HG03354 (cell line): Measurements from ENCODE around the gene CTDSP1.

Experiments used
- ATAC-seq: cut with Tn5 transposase; IDR thresholded peaks from one replicate; pipeline ENCODE4 v1.9.1; 2021; ENCODE audit warnings: mild to moderate bottlenecking; ENCODE audit not compliant: unreplicated experiment, poor library complexity, severe bottlenecking

CTDSP1 gene

GRCh38 chr2:218381916-218382366, 17.7 kb upstream of the CTDSP1 start, which contains the start of gene SLC11A1:
SLC11A1 (plus strand) TSS chr2:218382273; CDS start chr2:218382369, 96 bp downstream.
- ATAC-seq: no peak

- ATAC-seq: no peak
These were observed 16.9 kb upstream of the CTDSP1 start for GRCh38 chr2:218382785-218383184.

- ATAC-seq: no peak
These were observed 15.7 kb upstream of the CTDSP1 start for GRCh38 chr2:218383892-218384519.

- ATAC-seq: no peak
These were observed 14.7 kb upstream of the CTDSP1 start for GRCh38 chr2:218384975-218385374.

- ATAC-seq: no peak
These were observed 12.9 kb upstream of the CTDSP1 start for GRCh38 chr2:218386505-218387368.

GRCh38 chr2:218387369-218388194, 12.1 kb upstream of the CTDSP1 start:
- no peak for ATAC-seq

GRCh38 chr2:218389333-218390150, 10.1 kb upstream of the CTDSP1 start:
- no peak for ATAC-seq

GRCh38 chr2:218391202-218391601, 8.5 kb upstream of the CTDSP1 start:
- no peak for ATAC-seq

- no peak for ATAC-seq
These were observed 7.2 kb upstream of the CTDSP1 start for GRCh38 chr2:218392459-218392858.

- no peak for ATAC-seq
These were observed 6.7 kb upstream of the CTDSP1 start for GRCh38 chr2:218392891-218393462.

GRCh38 chr2:218393750-218394290, 5.8 kb upstream of the CTDSP1 start:
- ATAC-seq: no peak

- no peak for ATAC-seq
These were observed 5.2 kb upstream of the CTDSP1 start for GRCh38 chr2:218394298-218395089.

- no peak for ATAC-seq
These were observed 4.6 kb upstream of the CTDSP1 start for GRCh38 chr2:218395090-218395444.

- no peak for ATAC-seq
These were observed 4.2 kb upstream of the CTDSP1 start for GRCh38 chr2:218395456-218395825.

- peak; percentile 46 for ATAC-seq
These were observed 3.6 kb upstream of the CTDSP1 start for GRCh38 chr2:218395826-218396687.

- no peak for ATAC-seq
These were observed 2.8 kb upstream of the CTDSP1 start for GRCh38 chr2:218396688-218397462.

- no peak for ATAC-seq
These were observed 2.2 kb upstream of the CTDSP1 start for GRCh38 chr2:218397463-218397819.
